DLD1 (cell line): Measurements from ENCODE around the gene SAXO1.
"Not testable (repeated sequence)": the region's sequence is repeated elsewhere in the genome, so short reads cannot be mapped to it uniquely, and the experiment has no call there.

ENCODE experiments used
- in situ Hi-C: cut with HindIII; loops from 2 replicates; pipeline ENCODE4 v1.10.0; 2017; ENCODE audit warnings: low sequenced_read_pairs

Gene SAXO1, protein sequence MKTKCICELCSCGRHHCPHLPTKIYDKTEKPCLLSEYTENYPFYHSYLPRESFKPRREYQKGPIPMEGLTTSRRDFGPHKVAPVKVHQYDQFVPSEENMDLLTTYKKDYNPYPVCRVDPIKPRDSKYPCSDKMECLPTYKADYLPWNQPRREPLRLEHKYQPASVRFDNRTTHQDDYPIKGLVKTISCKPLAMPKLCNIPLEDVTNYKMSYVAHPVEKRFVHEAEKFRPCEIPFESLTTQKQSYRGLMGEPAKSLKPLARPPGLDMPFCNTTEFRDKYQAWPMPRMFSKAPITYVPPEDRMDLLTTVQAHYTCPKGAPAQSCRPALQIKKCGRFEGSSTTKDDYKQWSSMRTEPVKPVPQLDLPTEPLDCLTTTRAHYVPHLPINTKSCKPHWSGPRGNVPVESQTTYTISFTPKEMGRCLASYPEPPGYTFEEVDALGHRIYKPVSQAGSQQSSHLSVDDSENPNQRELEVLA

DNA sequence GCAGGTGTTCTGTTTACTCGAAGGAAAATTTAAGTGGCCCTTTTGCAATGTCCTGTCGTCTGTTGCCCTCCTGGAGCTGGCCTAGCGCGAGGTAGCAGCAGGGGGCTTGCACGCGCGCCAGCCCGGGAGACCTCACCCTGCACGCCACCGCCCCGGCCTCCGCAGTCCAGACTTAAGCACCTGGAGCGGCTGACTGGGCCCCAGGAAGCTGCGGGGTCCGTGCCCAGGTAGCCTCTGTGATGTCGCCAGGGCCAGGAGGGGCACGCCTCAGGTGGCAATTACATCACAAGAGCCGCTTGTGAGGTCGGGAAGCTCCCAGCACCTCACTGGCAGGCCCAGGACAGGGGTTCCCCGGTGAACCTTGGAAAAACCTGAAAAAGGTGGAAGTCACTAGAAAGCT, at the start of gene SAXO1:
SAXO1 (minus strand) TSS at position 195 of the 400 bp plus-strand sequence. CDS start 301 bp downstream, outside the sequence.
- in situ Hi-C loops = no loop called here

GRCh38 chr9:19074836-19075235, 41.8 kb upstream of the SAXO1 start:
- in situ Hi-C loops = no loop called here

GRCh38 chr9:19074229-19074628, 41.2 kb upstream of the SAXO1 start:
- in situ Hi-C loops = no loop called here

- in situ Hi-C loops = no loop called here
Observed at GRCh38 chr9:19057033-19057432, 24.0 kb upstream of the SAXO1 start.

DNA sequence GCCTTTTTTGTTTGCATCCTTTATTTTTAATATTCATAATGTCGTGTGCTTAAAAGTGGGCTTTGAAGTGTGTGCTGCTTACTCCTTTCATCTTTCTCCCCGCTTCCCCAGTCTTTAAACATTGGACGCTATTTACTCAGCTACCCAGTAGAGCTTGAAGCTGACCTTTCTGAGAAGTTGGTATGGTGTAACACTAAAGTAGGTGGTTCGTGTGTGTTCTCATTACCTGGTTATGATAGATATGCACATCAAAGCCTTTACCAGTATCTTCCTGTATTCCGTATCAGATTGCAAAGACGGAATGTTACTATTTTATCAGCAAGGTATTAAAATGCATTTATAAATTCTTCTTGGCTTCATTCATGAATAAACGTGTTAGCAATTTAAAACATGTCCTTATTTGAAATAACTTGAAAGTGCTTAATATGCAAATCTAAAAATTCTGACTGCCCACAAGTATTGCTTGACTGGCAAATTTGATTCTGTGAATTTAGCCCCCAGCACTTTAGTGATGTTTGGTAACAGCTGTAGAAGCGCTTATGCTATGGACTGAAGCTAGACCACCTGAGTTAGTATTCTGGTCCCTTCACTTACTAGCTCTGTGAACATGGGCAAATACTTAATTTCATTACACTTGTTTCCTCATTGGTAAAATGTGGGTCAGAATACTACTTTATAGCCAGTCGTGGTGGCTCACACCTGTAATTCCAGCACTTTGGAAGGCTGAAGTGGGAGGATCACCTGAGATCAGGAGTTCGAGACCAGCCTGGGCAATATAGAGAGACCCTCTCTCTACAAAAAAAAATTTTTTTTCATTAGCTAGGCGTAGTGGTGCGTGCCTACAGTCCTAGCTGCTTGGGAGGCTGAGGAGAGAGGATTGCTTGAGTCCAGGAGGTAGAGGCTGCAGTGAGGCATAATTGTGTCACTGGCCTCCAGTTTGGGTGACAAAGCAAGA, 17.9 kb upstream of the SAXO1 start:
- in situ Hi-C loops = no loop called here

DNA sequence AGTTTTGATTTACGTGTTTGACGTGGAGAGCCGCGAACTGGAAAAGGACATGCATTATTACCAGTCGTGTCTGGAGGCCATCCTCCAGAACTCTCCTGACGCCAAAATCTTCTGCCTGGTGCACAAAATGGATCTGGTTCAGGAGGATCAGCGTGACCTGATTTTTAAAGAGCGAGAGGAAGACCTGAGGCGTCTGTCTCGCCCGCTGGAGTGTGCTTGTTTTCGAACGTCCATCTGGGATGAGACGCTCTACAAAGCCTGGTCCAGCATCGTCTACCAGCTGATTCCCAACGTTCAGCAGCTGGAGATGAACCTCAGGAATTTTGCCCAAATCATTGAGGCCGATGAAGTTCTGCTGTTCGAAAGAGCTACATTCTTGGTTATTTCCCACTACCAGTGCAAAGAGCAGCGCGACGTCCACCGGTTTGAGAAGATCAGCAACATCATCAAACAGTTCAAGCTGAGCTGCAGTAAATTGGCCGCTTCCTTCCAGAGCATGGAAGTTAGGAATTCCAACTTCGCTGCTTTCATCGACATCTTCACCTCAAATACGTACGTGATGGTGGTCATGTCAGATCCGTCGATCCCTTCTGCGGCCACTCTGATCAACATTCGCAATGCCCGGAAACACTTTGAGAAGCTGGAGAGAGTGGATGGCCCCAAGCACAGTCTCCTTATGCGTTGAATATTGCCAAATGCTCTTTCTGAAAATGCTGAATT, 17.1 kb upstream of the SAXO1 start:
- in situ Hi-C loops = no loop called here

- in situ Hi-C loops = no loop called here
Observed at GRCh38 chr9:19048966-19049916, 16.2 kb upstream of the SAXO1 start, which contains the start of gene RRAGA. TSS of gene RRAGA (plus strand) at chr9:19049427. CDS start at chr9:19049660, 233 bp downstream.

DNA sequence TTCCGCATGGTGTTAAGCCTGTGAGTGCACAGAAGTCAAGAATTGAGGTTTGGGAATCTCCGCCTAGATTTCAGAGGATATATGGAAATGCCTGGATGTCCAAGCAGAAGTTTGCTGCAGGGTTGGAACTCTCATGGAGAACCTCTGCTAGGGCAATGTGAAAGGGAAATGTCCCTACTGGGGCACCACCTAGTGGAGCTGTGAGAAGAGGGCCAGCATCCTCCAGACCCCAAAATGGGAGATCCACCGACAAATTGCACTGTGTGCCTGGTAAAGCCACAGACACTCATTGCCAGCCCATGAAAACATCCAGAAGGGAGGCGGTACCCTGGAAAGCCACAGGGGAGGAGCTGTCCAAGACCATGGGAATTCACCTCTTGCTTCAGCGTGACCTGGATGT, 3.6 kb upstream of the SAXO1 start:
- in situ Hi-C loops = no loop called here

GRCh38 chr9:19032406-19032805, 603 bp downstream of the SAXO1 start:
- in situ Hi-C loops = no loop called here

GRCh38 chr9:19030899-19031298, 2.1 kb downstream of the SAXO1 start:
- in situ Hi-C loops = no loop called here

GRCh38 chr9:19028835-19029451, 4.1 kb downstream of the SAXO1 start:
- in situ Hi-C loops = no loop called here

DNA sequence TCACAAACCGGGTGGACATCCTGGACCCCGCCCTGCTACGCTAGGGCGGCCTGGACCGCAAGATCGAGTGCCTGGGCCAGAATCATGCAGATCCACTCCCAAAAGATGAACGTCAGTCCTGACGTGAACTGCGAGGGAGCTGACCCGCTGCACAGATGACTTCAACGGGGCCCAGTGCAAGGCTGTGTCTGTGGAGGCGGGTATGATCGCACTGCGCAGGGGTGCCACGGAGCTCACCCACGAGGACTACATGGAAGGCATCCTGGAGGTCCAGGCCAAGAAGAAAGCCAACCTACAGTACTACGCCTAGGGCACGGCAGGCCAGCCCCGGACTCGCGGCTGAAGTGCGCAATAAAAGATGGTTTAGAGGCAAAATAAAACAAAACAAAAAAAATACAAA, 5.2 kb downstream of the SAXO1 start:
- in situ Hi-C loops = no loop called here

DNA sequence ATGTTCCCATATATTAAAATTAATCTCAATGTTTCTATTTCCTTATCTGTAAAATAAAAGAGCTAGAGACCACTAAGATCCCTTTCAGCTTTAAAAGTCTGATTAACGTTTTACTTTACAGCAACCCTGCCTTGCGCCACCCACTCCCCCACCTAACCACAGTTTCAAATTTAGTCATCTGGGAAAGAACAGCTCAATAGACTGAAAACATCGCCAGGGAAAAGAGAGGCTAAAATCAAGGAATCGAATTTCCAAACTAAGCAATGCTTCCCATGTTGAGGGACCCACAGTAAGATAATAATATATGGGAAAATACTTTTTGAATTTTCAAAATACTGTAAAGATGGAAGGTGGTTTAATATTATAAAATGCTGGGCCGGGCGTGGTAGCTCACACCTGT, 6.6 kb downstream of the SAXO1 start:
- in situ Hi-C loops = no loop called here

- in situ Hi-C loops = no loop called here
Observed at GRCh38 chr9:19023078-19023477, 9.9 kb downstream of the SAXO1 start.

DNA sequence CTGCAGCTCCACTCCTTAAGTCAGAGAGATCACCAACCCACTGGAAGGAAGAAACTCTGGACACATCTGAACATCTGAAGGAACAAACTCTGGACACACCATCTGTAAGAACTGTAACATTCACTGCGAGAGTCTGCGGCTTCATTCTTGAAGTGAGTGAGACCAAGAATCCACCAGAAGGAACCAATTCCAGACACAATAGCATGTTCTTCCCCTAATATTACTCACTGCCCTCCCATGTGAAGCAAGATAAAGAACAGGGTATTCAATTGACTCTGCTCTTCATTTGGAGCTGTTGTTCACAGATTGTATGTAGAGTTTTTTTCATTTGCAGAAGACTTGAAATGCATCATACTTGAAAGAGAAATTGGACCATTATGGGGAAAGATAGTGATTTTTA, 10.8 kb downstream of the SAXO1 start:
- in situ Hi-C loops = no loop called here

- in situ Hi-C loops = not testable (repeated sequence)
Observed at GRCh38 chr9:19021649-19022048, 11.4 kb downstream of the SAXO1 start.

- in situ Hi-C loops = no loop called here
Observed at GRCh38 chr9:19020886-19021455, 12.0 kb downstream of the SAXO1 start.

DNA sequence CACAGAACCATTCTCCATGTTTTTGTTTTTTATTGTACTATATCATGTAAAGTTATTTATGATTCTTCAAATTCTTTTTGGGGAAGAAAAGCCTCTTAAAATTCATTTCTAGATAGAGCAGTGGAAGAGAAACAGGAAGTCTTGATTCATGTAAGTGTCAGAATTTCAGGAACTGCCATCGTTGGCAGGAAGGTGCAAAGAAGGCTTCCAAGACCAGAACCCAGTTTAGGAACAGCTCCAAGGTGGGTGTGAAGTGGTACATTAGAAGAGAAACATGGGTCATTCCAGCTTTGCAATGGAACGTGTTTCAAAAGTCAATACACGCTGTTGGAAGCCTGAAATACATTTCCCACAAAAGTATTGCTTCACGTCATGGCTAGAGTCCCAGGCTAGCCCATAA, 14.8 kb downstream of the SAXO1 start:
- in situ Hi-C loops = no loop called here

- in situ Hi-C loops = no loop called here
Observed at GRCh38 chr9:19009391-19009965, 23.5 kb downstream of the SAXO1 start.
